SK-N-SH treated with all-trans-retinoic acid at 6 μM for 48 hours (cell line): Measurements from ENCODE around the gene PPFIA1.
"Not testable (repeated sequence)": the region's sequence is repeated elsewhere in the genome, so short reads cannot be mapped to it uniquely, and the experiment has no call there.

ENCODE experiments used
- ATAC-seq: fragments of 200-7000 bp; cut with Tn5 transposase; 3 replicates; pipeline ENCODE4 v1.9.1; 2020; ENCODE audit warnings: mild to moderate bottlenecking, moderate library complexity
- BACH2 ChIP-seq: fragments of 250-450 bp; sonication (Bioruptor Pico); IDR thresholded peaks from 2 replicates; pipeline ENCODE4 v1.9.0; 2021; ENCODE audit warnings: mild to moderate bottlenecking, borderline replicate concordance
- CREB5 ChIP-seq: fragments of 250-450 bp; sonication (Bioruptor Pico); IDR thresholded peaks from 2 replicates; pipeline ENCODE4 v1.5.1; 2020; ENCODE audit warnings: low read depth, mild to moderate bottlenecking, moderate library complexity
- CSDC2 ChIP-seq: fragments of 250-450 bp; sonication (Bioruptor Pico); IDR thresholded peaks from 2 replicates; pipeline ENCODE4 v1.5.0; 2020; ENCODE audit warnings: mild to moderate bottlenecking, moderate library complexity
- GLIS3 ChIP-seq: fragments of 250-450 bp; sonication (Bioruptor Pico); IDR thresholded peaks from 2 replicates; pipeline ENCODE4 v1.5.0; 2020; ENCODE audit warnings: mild to moderate bottlenecking, moderate library complexity
- ISL1 ChIP-seq: fragments of 250-450 bp; sonication (Bioruptor Pico); IDR thresholded peaks from 2 replicates; pipeline ENCODE4 v2.1.2; 2022; ENCODE audit warnings: mild to moderate bottlenecking, moderate library complexity
- OSR1 ChIP-seq: fragments of 250-450 bp; sonication (Bioruptor Pico); IDR thresholded peaks from 2 replicates; pipeline ENCODE4 v1.8.0; 2022; ENCODE audit warnings: moderate library complexity, mild to moderate bottlenecking, inconsistent platforms
- PATZ1 ChIP-seq: fragments of 250-450 bp; sonication (Bioruptor Pico); IDR thresholded peaks from 2 replicates; pipeline ENCODE4 v1.8.0; 2020; ENCODE audit warnings: mild to moderate bottlenecking, moderate library complexity, borderline replicate concordance
- PPARA ChIP-seq: fragments of 250-450 bp; sonication (Bioruptor Pico); IDR thresholded peaks from 2 replicates; pipeline ENCODE4 v1.5.0; 2020; ENCODE audit warnings: mild to moderate bottlenecking, borderline replicate concordance
- RARB ChIP-seq: fragments of 250-450 bp; sonication (Bioruptor Pico); IDR thresholded peaks from 2 replicates; pipeline ENCODE4 v1.8.0; 2021; ENCODE audit warnings: mild to moderate bottlenecking, moderate library complexity
- SNAI2 ChIP-seq: fragments of 250-450 bp; sonication (Bioruptor Pico); IDR thresholded peaks from 2 replicates; pipeline ENCODE4 v1.5.0; 2020; ENCODE audit warnings: mild to moderate bottlenecking, moderate library complexity
- TCF4 ChIP-seq: fragments of 250-450 bp; sonication (Bioruptor Pico); IDR thresholded peaks from 2 replicates; pipeline ENCODE4 v1.8.0; 2021; ENCODE audit warnings: mild to moderate bottlenecking, moderate library complexity, borderline replicate concordance
- TOX ChIP-seq: fragments of 250-450 bp; sonication (Bioruptor Pico); IDR thresholded peaks from 2 replicates; pipeline ENCODE4 v1.8.0; 2021; ENCODE audit warnings: mild to moderate bottlenecking, moderate library complexity, borderline replicate concordance
- TSHZ2 ChIP-seq: fragments of 250-450 bp; sonication (Bioruptor Pico); IDR thresholded peaks from 2 replicates; pipeline ENCODE4 v1.5.0; 2020; ENCODE audit warnings: mild to moderate bottlenecking, moderate library complexity
- ZC3H10 ChIP-seq: fragments of 250-450 bp; sonication (Bioruptor Pico); IDR thresholded peaks from 2 replicates; pipeline ENCODE4 v1.5.1; 2021; ENCODE audit warnings: mild to moderate bottlenecking, moderate library complexity
- ZFP3 ChIP-seq: fragments of 250-450 bp; sonication (Bioruptor Pico); IDR thresholded peaks from 2 replicates; pipeline ENCODE4 v1.5.0; 2020; ENCODE audit warnings: mild to moderate bottlenecking, moderate library complexity
- ZFP30 ChIP-seq: fragments of 450-650 bp; formaldehyde crosslinking; IDR thresholded peaks from 2 replicates; pipeline ENCODE4 v1.5.0; 2022; ENCODE audit warnings: mild to moderate bottlenecking, moderate library complexity
- ZNF565 ChIP-seq: fragments of 450-650 bp; formaldehyde crosslinking; conservative IDR thresholded peaks from 2 replicates; pipeline ENCODE4 v1.5.0; 2020; ENCODE audit warnings: low read depth, mild to moderate bottlenecking, moderate library complexity
- ZNF8 ChIP-seq: fragments of 450-650 bp; formaldehyde crosslinking; IDR thresholded peaks from 2 replicates; pipeline ENCODE4 v1.5.0; 2020; ENCODE audit warnings: mild to moderate bottlenecking, moderate library complexity

Gene PPFIA1

GRCh38 chr11:70326833-70327232, 56.3 kb downstream of the PPFIA1 start:
- no peak for TF ChIP-seq PATZ1
- no peak for TF ChIP-seq RARB (CRISPR knock-in tag)
- no peak for TF ChIP-seq BACH2
- TF ChIP-seq TOX (CRISPR knock-in tag), result no peak
- no peak for TF ChIP-seq ZNF565
- no peak for TF ChIP-seq TCF4 (CRISPR knock-in tag)
- no peak for TF ChIP-seq ZC3H10 (CRISPR knock-in tag)
- no peak for TF ChIP-seq CSDC2 (CRISPR knock-in tag)
- no peak for TF ChIP-seq CREB5
- TF ChIP-seq TSHZ2, result no peak
- TF ChIP-seq PPARA (CRISPR knock-in tag), result no peak
- TF ChIP-seq GLIS3 (CRISPR knock-in tag), result no peak
- no peak for TF ChIP-seq SNAI2 (CRISPR knock-in tag)
- ATAC-seq, result no peak

- no peak for TF ChIP-seq ISL1 (CRISPR knock-in tag)
- TF ChIP-seq BACH2, result no peak
- TF ChIP-seq ZFP3 (CRISPR knock-in tag), result no peak
- TF ChIP-seq TCF4 (CRISPR knock-in tag), result no peak
- TF ChIP-seq ZNF8 (CRISPR knock-in tag), result no peak
- TF ChIP-seq, all 23 proteins: peak for 0
- ATAC-seq, result no peak
Measured at GRCh38 chr11:70327717-70328116, 57.2 kb downstream of the PPFIA1 start.

- ATAC-seq, result no peak
- TF ChIP-seq GLIS3 (CRISPR knock-in tag) (no peak), OSR1 (no peak), CSDC2 (CRISPR knock-in tag) (no peak), ZC3H10 (CRISPR knock-in tag) (no peak), RARB (CRISPR knock-in tag) (no peak)
- TF ChIP-seq, all 23 proteins: peak for 0
Measured at GRCh38 chr11:70328556-70328955, 58.1 kb downstream of the PPFIA1 start.

GRCh38 chr11:70331320-70331843, 60.9 kb downstream of the PPFIA1 start:
- ATAC-seq, result not testable (repeated sequence)

- TF ChIP-seq ZFP30 (CRISPR knock-in tag) (no peak), OSR1 (no peak), ZC3H10 (CRISPR knock-in tag) (no peak), RARB (CRISPR knock-in tag) (no peak), PATZ1 (no peak), CREB5 (no peak)
- TF ChIP-seq, all 23 proteins: peak for 0
- no peak for ATAC-seq
Measured at GRCh38 chr11:70331901-70332300, 61.4 kb downstream of the PPFIA1 start.
